Measurements from ENCODE around the gene EPB42. TPM values are rescaled to one million over a fixed set of nuclear protein-coding genes. Genes with fewer than 3 reads are reported as not detected.

Gene EPB42
- total RNA-seq, 1 experiment from 2014 or later, result not detected

GRCh38 chr15:43255376-43255775 lies 34.6 kb upstream of the EPB42 start:
- peaks cover 14% of the 10 kb centered on the region for H3K27me3 Mint-ChIP-seq (ENCODE audit: insufficient read depth, unreplicated experiment)
- no peaks in the 10 kb centered on the region for H3K36me3 ChIP-seq (ENCODE audit: control insufficient read depth, insufficient read depth, low read length)

GRCh38 chr15:43253431-43254403 lies 32.9 kb upstream of the EPB42 start:
- H3K4me3 ChIP-seq (ENCODE audit: low read depth, low read length), result no peak overlapping the region
- ChIA-PET POLR2A (no interaction called here), CTCF (interaction anchor here (0.7 kb wide), 1 partner anchor 28 kb away, joined by 4 read pairs; no protein-coding TSS in a partner anchor)
- Mint-ChIP-seq H3K27ac (ENCODE audit: unreplicated experiment) (no peak overlapping the region), H3K27me3 (ENCODE audit: insufficient read depth, unreplicated experiment) (peaks cover 9% of the 10 kb centered on the region), H3K36me3 (ENCODE audit: insufficient read depth, unreplicated experiment) (no peaks in the 10 kb centered on the region), H3K9me3 (ENCODE audit: unreplicated experiment) (no peaks in the 10 kb centered on the region), H3K4me1 (ENCODE audit: low read depth, unreplicated experiment) (no peaks in the 10 kb centered on the region), H3K4me3 (ENCODE audit: unreplicated experiment) (no peak overlapping the region)
- no peaks in the 10 kb centered on the region for H3K4me1 ChIP-seq
- DNase-seq, result no peak
- BruUV-seq (replicated peaks), result no TSS peak
- no peaks in the 10 kb centered on the region for H3K36me3 ChIP-seq (ENCODE audit: control insufficient read depth, insufficient read depth, low read length)
- intact Hi-C loops (cut with micrococcal nuclease; ENCODE audit: unreplicated experiment), result no loop called here
- H3K27me3 ChIP-seq (replicated peaks; ENCODE audit: control insufficient read depth, insufficient read depth, low read length), result no peaks in the 10 kb centered on the region
- TF ChIP-seq CTCF (IDR thresholded peaks at IDR 0.05; ENCODE audit: insufficient read depth in 1 of 2, low read depth in 1 of 2, low read length in 1 of 2, severe bottlenecking in 1 of 2, unreplicated experiment in 1 of 2), result no peak
- no peaks in the 10 kb centered on the region for H3K9me3 ChIP-seq

More at GRCh38 chr15:43255376-43255775, 34.6 kb upstream of the EPB42 start:
- Mint-ChIP-seq H3K36me3 (ENCODE audit: insufficient read depth, unreplicated experiment) (no peaks in the 10 kb centered on the region), H3K27ac (ENCODE audit: unreplicated experiment) (no peak overlapping the region), H3K4me3 (ENCODE audit: unreplicated experiment) (no peak overlapping the region), H3K4me1 (ENCODE audit: low read depth, unreplicated experiment) (no peaks in the 10 kb centered on the region), H3K9me3 (ENCODE audit: unreplicated experiment) (no peaks in the 10 kb centered on the region)
- Histone ChIP-seq H3K9me3 (no peaks in the 10 kb centered on the region), H3K4me3 (ENCODE audit: low read depth, low read length) (no peak overlapping the region), H3K4me1 (no peaks in the 10 kb centered on the region), H3K27me3 (replicated peaks; ENCODE audit: control insufficient read depth, insufficient read depth, low read length) (no peaks in the 10 kb centered on the region; the same call in 1 of the 2 replicates)
- intact Hi-C loops (cut with micrococcal nuclease; ENCODE audit: unreplicated experiment), result no loop called here
- BruUV-seq (replicated peaks), result no TSS peak
- no peak for TF ChIP-seq CTCF (IDR thresholded peaks at IDR 0.05; ENCODE audit: insufficient read depth in 1 of 2, low read depth in 1 of 2, low read length in 1 of 2, severe bottlenecking in 1 of 2, unreplicated experiment in 1 of 2)
- CTCF ChIA-PET, result no interaction called here
- no peak for DNase-seq
- POLR2A ChIA-PET, result no interaction called here

GRCh38 chr15:43251871-43252250 lies 31.0 kb upstream of the EPB42 start:
- no peaks in the 10 kb centered on the region for H3K9me3 Mint-ChIP-seq (ENCODE audit: unreplicated experiment)
- no TSS peak for BruUV-seq (replicated peaks)
- Histone ChIP-seq H3K9me3 (no peaks in the 10 kb centered on the region), H3K36me3 (ENCODE audit: control insufficient read depth, insufficient read depth, low read length) (no peaks in the 10 kb centered on the region), H3K4me3 (ENCODE audit: low read depth, low read length) (no peak overlapping the region), H3K4me1 (no peaks in the 10 kb centered on the region), H3K27me3 (replicated peaks; ENCODE audit: control insufficient read depth, insufficient read depth, low read length) (no peaks in the 10 kb centered on the region)
- DNase-seq, result no peak
- ChIA-PET POLR2A (no interaction called here), CTCF (interaction anchor here (0.6 kb wide), 1 partner anchor 795 kb away, joined by 3 read pairs; no protein-coding TSS in a partner anchor)
- no peak overlapping the region for H3K4me3 Mint-ChIP-seq (ENCODE audit: unreplicated experiment)
- H3K36me3 Mint-ChIP-seq (ENCODE audit: insufficient read depth, unreplicated experiment), result no peaks in the 10 kb centered on the region
- TF ChIP-seq CTCF (IDR thresholded peaks at IDR 0.05; ENCODE audit: insufficient read depth in 1 of 2, low read depth in 1 of 2, low read length in 1 of 2, severe bottlenecking in 1 of 2, unreplicated experiment in 1 of 2), result no peak
- intact Hi-C loops (cut with micrococcal nuclease; ENCODE audit: unreplicated experiment), result no loop called here
- H3K4me1 Mint-ChIP-seq (ENCODE audit: low read depth, unreplicated experiment), result no peaks in the 10 kb centered on the region
- H3K27ac Mint-ChIP-seq (ENCODE audit: unreplicated experiment), result no peak overlapping the region
- peaks cover 12% of the 10 kb centered on the region for H3K27me3 Mint-ChIP-seq (ENCODE audit: insufficient read depth, unreplicated experiment)
